Thoracic aorta (tissue), 2 donors: ENCODE measurements around the gene TEAD1. TPM values are rescaled to one million over a fixed set of nuclear protein-coding genes. Genes with fewer than 3 reads are reported as not detected.

Experiments used
- ATAC-seq: fragments of 150-250 bp; one replicate; pipeline ENCODE4 v1.8.0; 2017; ENCODE audit warnings: low read depth; ENCODE audit not compliant: insufficient number of reproducible peaks, low FRiP score
- DNase-seq: peaks from one replicate; pipeline ENCODE4 v3.0.0-alpha.2; 2020; ENCODE audit warnings: low spot score
- H3K27ac ChIP-seq, 2 donors: fragments of 200-600 bp; sonication (generic); 1 replicate in 1 of 2; 2 replicates in 1 of 2; pipeline ENCODE4 v1.5.1; 2016; ENCODE audit warnings: mild to moderate bottlenecking in 2 of 2, moderate library complexity in 2 of 2
- H3K27me3 ChIP-seq: fragments of 200-600 bp; sonication (generic); replicated peaks from 2 replicates; pipeline ENCODE4 v1.6.0; 2016; ENCODE audit warnings: mild to moderate bottlenecking; ENCODE audit not compliant: insufficient read depth
- H3K36me3 ChIP-seq: fragments of 200-600 bp; sonication (generic); one replicate; pipeline ENCODE4 v1.5.1; 2016
- H3K4me1 ChIP-seq, 2 donors: fragments of 200-600 bp; sonication (generic); 1 replicate in 1 of 2; 2 replicates in 1 of 2; pipeline versions ENCODE4 v1.5.1 to v1.6.0; 2016; ENCODE audit warnings: low read depth in 2 of 2, mild to moderate bottlenecking in 1 of 2; ENCODE audit not compliant: control insufficient read depth in 1 of 2
- H3K4me3 ChIP-seq: fragments of 200-600 bp; sonication (generic); 2 replicates; pipeline ENCODE4 v1.5.1; 2016; ENCODE audit warnings: mild to moderate bottlenecking
- H3K9me3 ChIP-seq: fragments of 200-600 bp; sonication (generic); 2 replicates; pipeline ENCODE4 v1.5.1; 2016
- CTCF ChIP-seq: fragments of 200-600 bp; sonication (generic); IDR thresholded peaks from one replicate; pipeline ENCODE4 v1.5.1; 2019; ENCODE audit warnings: antibody characterized with exemption
- total RNA-seq, 2 donors: library from RNA; depleted of rRNA; stranded (reverse); fragments of >200 nt; gene quantifications; one replicate each; pipeline versions ENCODE4 v1.1.0 to v1.2.3, GENCODE V29; 2016

The TEAD1 gene
- total RNA-seq, 2 donors from 2014 or later = 57.3 to 164 TPM

- no peaks in the 10 kb centered on the region for H3K27me3 ChIP-seq
- H3K9me3 ChIP-seq = no peaks in the 10 kb centered on the region
- H3K36me3 ChIP-seq = no peaks in the 10 kb centered on the region
- peak overlapping the region; percentile 42 for H3K4me3 ChIP-seq
- TF ChIP-seq CTCF = no peak
- H3K4me1 ChIP-seq = peaks cover 9 to 48% of the 10 kb centered on the region in 2 donors
- DNase-seq = no peak
- no peak for ATAC-seq
- H3K27ac ChIP-seq = no peak overlapping the region
These were observed 6.7 kb downstream of the TEAD1 start for GRCh38 chr11:12680940-12681258.

GRCh38 chr11:12681466-12681865 lies 7.2 kb downstream of the TEAD1 start:
- H3K36me3 ChIP-seq = no peaks in the 10 kb centered on the region
- H3K27ac ChIP-seq = no peak overlapping the region
- ATAC-seq = no peak
- no peak for DNase-seq
- no peak for TF ChIP-seq CTCF
- H3K9me3 ChIP-seq = no peaks in the 10 kb centered on the region
- no peaks in the 10 kb centered on the region for H3K27me3 ChIP-seq
- no peak overlapping the region for H3K4me3 ChIP-seq
- H3K4me1 ChIP-seq = peaks cover 13 to 48% of the 10 kb centered on the region in 2 donors

GRCh38 chr11:12682288-12682687 lies 8.1 kb downstream of the TEAD1 start:
- Histone ChIP-seq H3K27ac (no peak overlapping the region), H3K4me1 (peaks cover 20 to 50% of the 10 kb centered on the region in 2 donors), H3K27me3 (no peaks in the 10 kb centered on the region), H3K4me3 (no peak overlapping the region), H3K9me3 (no peaks in the 10 kb centered on the region), H3K36me3 (no peaks in the 10 kb centered on the region)
- ATAC-seq (no peak), DNase-seq (no peak)
- no peak for TF ChIP-seq CTCF

- H3K27me3 ChIP-seq = no peaks in the 10 kb centered on the region
- TF ChIP-seq CTCF = no peak
- no peak overlapping the region for H3K27ac ChIP-seq
- ATAC-seq = no peak
- no peak overlapping the region for H3K4me3 ChIP-seq
- DNase-seq = no peak
- H3K4me1 ChIP-seq = peaks cover 22 to 50% of the 10 kb centered on the region in 2 donors
- H3K36me3 ChIP-seq = no peaks in the 10 kb centered on the region
- no peaks in the 10 kb centered on the region for H3K9me3 ChIP-seq
These were observed 8.7 kb downstream of the TEAD1 start for GRCh38 chr11:12682737-12683500.

- no peak for DNase-seq
- Histone ChIP-seq H3K36me3 (no peaks in the 10 kb centered on the region), H3K27ac (no peak overlapping the region), H3K27me3 (no peaks in the 10 kb centered on the region), H3K4me1 (peaks cover 18 to 53% of the 10 kb centered on the region in 2 donors), H3K9me3 (no peaks in the 10 kb centered on the region), H3K4me3 (no peak overlapping the region)
- no peak for TF ChIP-seq CTCF
- ATAC-seq = no peak
These were observed 9.7 kb downstream of the TEAD1 start for GRCh38 chr11:12683874-12684273.
